Mesendoderm (in vitro differentiated cells): ENCODE results near the gene SLC5A1. TPM values are rescaled to one million over a fixed set of nuclear protein-coding genes. Genes with fewer than 3 reads are reported as not detected.

Experiments used
- DNase-seq: peaks from one replicate; pipeline ENCODE4 v3.0.0; 2013
- H2AK5ac ChIP-seq: 2 replicates; pipeline ENCODE4 v1.6.1; 2013; ENCODE audit warnings: low read length, inconsistent platforms
- H2BK120ac ChIP-seq: 2 replicates; pipeline ENCODE4 v1.6.1; 2013; ENCODE audit warnings: low read depth, mild to moderate bottlenecking, low read length, moderate library complexity, mixed read lengths
- H2BK15ac ChIP-seq: replicated peaks from 2 replicates; pipeline ENCODE4 v1.6.1; 2013; ENCODE audit warnings: low read depth, mild to moderate bottlenecking, moderate library complexity
- H2BK5ac ChIP-seq: 2 replicates; pipeline ENCODE4 v1.6.1; 2013; ENCODE audit warnings: low read length, inconsistent platforms
- H3K18ac ChIP-seq: 2 replicates; pipeline ENCODE4 v1.6.1; 2013; ENCODE audit warnings: mild to moderate bottlenecking, low read length, mixed read lengths
- H3K23ac ChIP-seq: one replicate; pipeline ENCODE4 v1.6.1; 2013; ENCODE audit warnings: low read length
- H3K27ac ChIP-seq: 2 replicates; pipeline ENCODE4 v1.5.1; 2013; ENCODE audit warnings: low read depth, mild to moderate bottlenecking, inconsistent platforms, low read length, moderate library complexity
- H3K27me3 ChIP-seq: 2 replicates; pipeline ENCODE4 v1.6.1; 2013; ENCODE audit warnings: low read length, control low read depth, mild to moderate bottlenecking, inconsistent platforms; ENCODE audit not compliant: insufficient read depth, poor library complexity
- H3K36me3 ChIP-seq: 2 replicates; pipeline ENCODE4 v1.6.1; 2013; ENCODE audit warnings: low read length, inconsistent platforms; ENCODE audit not compliant: control insufficient read depth, insufficient read depth
- H3K4ac ChIP-seq: one replicate; pipeline ENCODE4 v1.6.1; 2013; ENCODE audit warnings: low read depth, mild to moderate bottlenecking, low read length, moderate library complexity
- H3K4me1 ChIP-seq: 2 replicates; pipeline ENCODE4 v1.6.1; 2013; ENCODE audit warnings: low read depth, low read length, inconsistent platforms; ENCODE audit not compliant: control insufficient read depth
- H3K4me2 ChIP-seq: 2 replicates; pipeline ENCODE4 v1.6.1; 2013; ENCODE audit warnings: low read length
- H3K4me3 ChIP-seq: 2 replicates; pipeline ENCODE4 v1.5.1; 2013; ENCODE audit warnings: mild to moderate bottlenecking, low read length
- H3K56ac ChIP-seq: one replicate; pipeline ENCODE4 v1.6.1; 2013; ENCODE audit warnings: low read length
- H3K79me1 ChIP-seq: 2 replicates; pipeline ENCODE4 v1.6.1; 2013; ENCODE audit warnings: low read length, inconsistent platforms
- H3K79me2 ChIP-seq: 2 replicates; pipeline ENCODE4 v1.6.1; 2013; ENCODE audit warnings: mild to moderate bottlenecking, low read length; ENCODE audit not compliant: control insufficient read depth, insufficient read depth
- H3K9ac ChIP-seq: 2 replicates; pipeline ENCODE4 v1.6.1; 2013; ENCODE audit warnings: low read length, inconsistent platforms
- H4K5ac ChIP-seq: one replicate; pipeline ENCODE4 v1.6.1; 2013; ENCODE audit warnings: low read length
- H4K8ac ChIP-seq: one replicate; pipeline ENCODE4 v1.6.1; 2013; ENCODE audit warnings: low read depth, mild to moderate bottlenecking, control low read depth, low read length, moderate library complexity
- WGBS: extraction: QIAGEN DNeasy Blood & Tissue Kit; methylation state at CpG from one replicate; pipeline ENCODE4 v1.1.7; 2013; ENCODE audit warnings: low lambda C conversion rate, missing lambda C conversion rate; ENCODE audit not compliant: insufficient coverage; ENCODE audit errors: extremely low coverage; 5-methylcytosine and 5-hydroxymethylcytosine counted together
- polyA plus RNA-seq, 2 experiments: library from polyadenylated mRNA; stranded (reverse); fragments of 200-250 nt; gene quantifications; one replicate each; pipeline ENCODE4 v1.2.3, GENCODE V29; 2013

Gene SLC5A1
- not detected for polyA plus RNA-seq (2013, experiment 1 of 2)
- 0.01 TPM for polyA plus RNA-seq (2013, experiment 2 of 2)

- Histone ChIP-seq H2BK120ac (no peak within 1 kb of the TSS), H3K36me3 (no peaks in the 10 kb centered on the region), H3K4me3 (no peak within 1 kb of the TSS), H3K23ac (no peak within 1 kb of the TSS), H4K8ac (no peak within 1 kb of the TSS), H3K4me1 (no peaks in the 10 kb centered on the region), H3K79me1 (no peaks in the 10 kb centered on the region), H4K5ac (no peak within 1 kb of the TSS), H3K4ac (no peak within 1 kb of the TSS), H3K27me3 (no peaks in the 10 kb centered on the region), H3K18ac (no peak within 1 kb of the TSS), H2BK5ac (no peak within 1 kb of the TSS), H3K79me2 (no peaks in the 10 kb centered on the region), H3K9ac (no peak within 1 kb of the TSS), H2AK5ac (no peak within 1 kb of the TSS), H3K56ac (no peak within 1 kb of the TSS), H3K27ac (no peak within 1 kb of the TSS), H2BK15ac (no peak within 1 kb of the TSS), H3K4me2 (no peak within 1 kb of the TSS)
- WGBS = no CpG with 5 or more reads among the region's 21 CpGs
- DNase-seq = no peak
Observed at GRCh38 chr22:32042924-32043323, at the start of gene SLC5A1. TSS of gene SLC5A1 (plus strand) at chr22:32043261. CDS start at chr22:32043282, 21 bp downstream.

GRCh38 chr22:31995046-31995445 lies 48.0 kb upstream of the SLC5A1 start:
- WGBS = no CpG with 5 or more reads among the region's 3 CpGs
- Histone ChIP-seq H3K23ac (no peak overlapping the region), H3K27me3 (no peaks in the 10 kb centered on the region), H3K4me3 (no peak overlapping the region), H2BK15ac (no peak overlapping the region), H3K27ac (no peak overlapping the region), H3K79me2 (no peaks in the 10 kb centered on the region), H3K79me1 (no peaks in the 10 kb centered on the region), H3K4me1 (no peaks in the 10 kb centered on the region), H3K9ac (no peak overlapping the region), H3K18ac (no peak overlapping the region), H3K4ac (no peak overlapping the region), H3K4me2 (no peak overlapping the region), H2BK5ac (no peak overlapping the region), H4K8ac (no peak overlapping the region), H2AK5ac (no peak overlapping the region), H4K5ac (no peak overlapping the region), H2BK120ac (no peak overlapping the region), H3K36me3 (no peaks in the 10 kb centered on the region), H3K56ac (no peak overlapping the region)
- peak; percentile 38 for DNase-seq

DNA sequence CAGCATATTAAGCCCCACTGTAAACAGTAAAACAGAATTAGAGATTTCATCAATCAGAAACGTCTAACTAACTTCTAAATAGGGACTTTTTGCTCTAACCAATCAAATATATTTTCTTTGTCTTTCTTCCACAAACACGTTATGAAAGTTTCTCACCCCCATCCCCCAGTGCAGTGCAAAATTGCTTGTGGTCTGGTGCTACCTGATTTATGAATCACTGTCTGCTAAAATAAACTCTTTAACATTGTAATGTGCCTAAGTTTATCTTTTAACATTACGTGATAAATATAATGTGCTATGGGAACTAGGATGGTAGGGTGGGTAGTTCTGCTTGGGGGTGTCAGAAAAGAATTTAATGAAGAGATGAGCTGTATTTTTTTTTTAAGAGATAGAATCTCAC lies 47.3 kb upstream of the SLC5A1 start:
- Histone ChIP-seq H3K18ac (no peak overlapping the region), H3K4me1 (no peaks in the 10 kb centered on the region), H3K4ac (no peak overlapping the region), H3K27ac (no peak overlapping the region), H4K5ac (no peak overlapping the region), H2BK120ac (no peak overlapping the region), H3K79me1 (no peaks in the 10 kb centered on the region), H3K27me3 (no peaks in the 10 kb centered on the region), H3K23ac (no peak overlapping the region), H3K56ac (no peak overlapping the region), H3K9ac (no peak overlapping the region), H4K8ac (no peak overlapping the region), H3K79me2 (no peaks in the 10 kb centered on the region), H2BK5ac (no peak overlapping the region), H3K4me3 (no peak overlapping the region), H2AK5ac (no peak overlapping the region), H3K4me2 (no peak overlapping the region), H3K36me3 (no peaks in the 10 kb centered on the region), H2BK15ac (no peak overlapping the region)
- no peak for DNase-seq
- no CpG with 5 or more reads among the region's 3 CpGs for WGBS

DNA sequence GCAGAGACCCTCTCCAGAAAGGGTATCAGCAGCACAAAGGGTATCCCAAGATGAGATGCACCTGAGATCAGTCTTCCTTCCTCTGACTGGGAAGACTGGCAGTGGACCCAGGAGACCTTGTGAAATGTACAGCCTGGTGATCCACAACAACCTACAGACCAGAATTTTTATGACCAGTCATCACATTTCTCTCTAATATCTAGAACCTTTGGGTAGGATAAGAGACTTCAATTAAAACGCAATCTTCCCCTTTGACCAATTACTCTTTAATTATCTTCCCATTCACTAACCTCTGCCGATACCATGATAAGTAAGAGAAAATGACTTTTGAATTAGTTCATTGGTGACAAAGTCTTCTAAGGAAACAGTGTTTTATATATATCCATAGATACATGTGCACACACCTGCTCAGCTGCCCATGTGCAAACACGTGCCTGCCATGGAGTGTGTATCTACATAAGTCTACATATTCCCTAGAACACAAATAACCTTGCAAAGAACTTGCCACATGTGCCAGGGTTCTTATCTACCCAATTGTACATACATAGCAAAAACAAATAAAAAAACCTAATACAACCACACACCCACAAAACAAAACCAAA lies 44.2 kb upstream of the SLC5A1 start:
- Histone ChIP-seq H3K18ac (no peak overlapping the region), H3K79me2 (no peaks in the 10 kb centered on the region), H3K27ac (no peak overlapping the region), H3K27me3 (no peaks in the 10 kb centered on the region), H4K8ac (no peak overlapping the region), H3K23ac (no peak overlapping the region), H3K79me1 (no peaks in the 10 kb centered on the region), H2BK15ac (no peak overlapping the region), H3K9ac (no peak overlapping the region), H3K4me2 (no peak overlapping the region), H3K4me1 (no peaks in the 10 kb centered on the region), H2BK120ac (no peak overlapping the region), H3K4me3 (no peak overlapping the region), H4K5ac (no peak overlapping the region), H2AK5ac (no peak overlapping the region), H2BK5ac (no peak overlapping the region), H3K56ac (no peak overlapping the region), H3K36me3 (no peaks in the 10 kb centered on the region), H3K4ac (no peak overlapping the region)
- no peak for DNase-seq
- no CpG with 5 or more reads among the region's 3 CpGs for WGBS

DNA sequence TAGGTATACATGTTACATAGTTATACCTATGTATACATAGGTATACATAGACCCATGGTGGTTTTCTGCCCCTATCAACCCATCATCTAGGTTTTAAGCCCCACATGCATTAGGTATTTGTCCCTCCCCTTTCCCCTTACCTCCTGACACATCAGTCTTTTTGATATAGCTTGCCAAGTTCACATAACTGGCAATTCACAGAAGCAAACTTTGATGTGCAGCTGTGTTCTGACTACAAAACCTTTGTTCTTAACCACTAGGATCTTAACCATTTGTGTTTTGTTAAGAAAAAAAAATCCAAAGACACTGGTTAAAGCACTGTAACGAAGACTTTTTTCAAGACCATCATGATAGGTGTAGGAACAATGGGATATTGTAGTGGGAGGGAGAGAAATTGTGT lies 42.9 kb upstream of the SLC5A1 start:
- H3K4me3 ChIP-seq = no peak overlapping the region
- H3K18ac ChIP-seq = no peak overlapping the region
- no peaks in the 10 kb centered on the region for H3K27me3 ChIP-seq
- H2BK15ac ChIP-seq = no peak overlapping the region
- no peak for DNase-seq
- WGBS = no CpG with 5 or more reads among the region's 1 CpG
- H3K79me2 ChIP-seq = no peaks in the 10 kb centered on the region
- no peaks in the 10 kb centered on the region for H3K4me1 ChIP-seq
- no peak overlapping the region for H2BK120ac ChIP-seq
- H3K79me1 ChIP-seq = no peaks in the 10 kb centered on the region
- H3K27ac ChIP-seq = no peak overlapping the region
- H3K9ac ChIP-seq = no peak overlapping the region
- no peak overlapping the region for H2AK5ac ChIP-seq
- H4K8ac ChIP-seq = no peak overlapping the region
- no peaks in the 10 kb centered on the region for H3K36me3 ChIP-seq
- no peak overlapping the region for H2BK5ac ChIP-seq
- H4K5ac ChIP-seq = no peak overlapping the region
- no peak overlapping the region for H3K23ac ChIP-seq
- H3K4me2 ChIP-seq = no peak overlapping the region
- no peak overlapping the region for H3K4ac ChIP-seq
- no peak overlapping the region for H3K56ac ChIP-seq

DNA sequence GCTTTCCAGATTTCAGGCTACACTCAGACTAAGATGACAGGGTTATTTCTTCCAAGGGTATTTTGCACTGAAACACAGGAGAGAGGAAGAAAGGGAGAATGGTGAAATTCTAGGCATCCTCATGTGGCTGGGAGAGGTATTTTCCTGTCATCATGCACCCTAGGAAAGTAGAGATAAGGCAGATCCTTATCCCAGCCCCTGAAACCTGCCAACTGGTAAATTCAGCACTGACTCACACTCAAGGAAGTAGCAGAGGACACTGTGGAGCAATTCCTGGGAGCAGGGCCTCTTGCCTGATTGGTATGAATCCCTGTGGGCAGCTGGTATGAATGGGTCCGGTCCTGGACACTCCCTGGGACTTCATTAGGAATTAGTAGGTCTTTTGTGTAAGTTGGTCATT lies 37.6 kb upstream of the SLC5A1 start:
- no peaks in the 10 kb centered on the region for H3K79me2 ChIP-seq
- H4K8ac ChIP-seq = no peak overlapping the region
- no peaks in the 10 kb centered on the region for H3K27me3 ChIP-seq
- H3K36me3 ChIP-seq = no peaks in the 10 kb centered on the region
- H3K4ac ChIP-seq = no peak overlapping the region
- H3K4me1 ChIP-seq = peaks cover 2% of the 10 kb centered on the region
- H2BK15ac ChIP-seq = no peak overlapping the region
- H3K23ac ChIP-seq = no peak overlapping the region
- no peak overlapping the region for H3K56ac ChIP-seq
- H3K9ac ChIP-seq = no peak overlapping the region
- H2BK120ac ChIP-seq = no peak overlapping the region
- H2BK5ac ChIP-seq = no peak overlapping the region
- no CpG with 5 or more reads among the region's 1 CpG for WGBS
- H3K18ac ChIP-seq = no peak overlapping the region
- DNase-seq = peak; percentile 79
- H3K27ac ChIP-seq = no peak overlapping the region
- H4K5ac ChIP-seq = no peak overlapping the region
- no peaks in the 10 kb centered on the region for H3K79me1 ChIP-seq
- no peak overlapping the region for H3K4me3 ChIP-seq
- no peak overlapping the region for H2AK5ac ChIP-seq
- no peak overlapping the region for H3K4me2 ChIP-seq
